HL-60 (cell line): ENCODE measurements around the gene CCM2.

Experiments used
- CTCF ChIP-seq: IDR thresholded peaks from one replicate; pipeline ENCODE4 v1.5.1; 2011; ENCODE audit warnings: low read length, control low read depth, inconsistent platforms; ENCODE audit not compliant: insufficient read depth
- POLR2AphosphoS5 ChIP-seq: IDR thresholded peaks from 2 replicates; pipeline ENCODE4 v1.6.1; 2012; ENCODE audit warnings: low read depth
- REST ChIP-seq: IDR thresholded peaks from 2 replicates; pipeline ENCODE4 v1.6.1; 2012; ENCODE audit warnings: low read depth; ENCODE audit not compliant: insufficient replicate concordance

GRCh38 chr7:44976746-44977196, 23.2 kb upstream of the CCM2 start:
- TF ChIP-seq CTCF (no peak), REST (no peak), POLR2AphosphoS5 (no peak)
